Kidney (tissue), 14 donors: Measurements from ENCODE around the gene TGFB1I1. TPM values are rescaled to one million over a fixed set of nuclear protein-coding genes. Genes with fewer than 3 reads are reported as not detected.

Experiments used
- DNase-seq, 5 donors: peaks; one replicate each; pipeline ENCODE4 v3.0.0-alpha.2; 2013 to 2020
- FAIRE-seq: peaks from 2 replicates; lab custom pipeline; 2012; peaks lifted over from hg19 to GRCh38; lab: Jason Lieb, UNC
- H3K27ac ChIP-seq, 2 donors: one replicate each; pipeline ENCODE4 v1.7.0; 2013; ENCODE audit warnings: low read depth in 2 of 2, low read length in 2 of 2, inconsistent platforms in 1 of 2
- H3K27me3 ChIP-seq: one replicate; pipeline ENCODE4 v1.7.1; 2013; ENCODE audit warnings: low read length, inconsistent platforms; ENCODE audit not compliant: control insufficient read depth, insufficient read depth
- H3K36me3 ChIP-seq, 3 donors: one replicate each; pipeline versions ENCODE4 v1.7.0 to v1.7.1; 2013; ENCODE audit warnings: low read length in 3 of 3, control low read depth in 1 of 3, inconsistent platforms in 1 of 3; ENCODE audit not compliant: insufficient read depth in 3 of 3, control insufficient read depth in 2 of 3
- H3K4me1 ChIP-seq, 3 donors: one replicate each; pipeline versions ENCODE4 v1.7.0 to v1.7.1; 2013; ENCODE audit warnings: low read length in 3 of 3, inconsistent platforms in 1 of 3, low read depth in 1 of 3; ENCODE audit not compliant: control insufficient read depth in 2 of 3, insufficient read depth in 2 of 3
- H3K4me3 ChIP-seq, 3 donors: one replicate each; pipeline versions ENCODE4 v1.7.0 to v1.8.1; 2013; ENCODE audit warnings: low read length in 3 of 3, control low read depth in 1 of 3, inconsistent platforms in 1 of 3
- H3K9ac ChIP-seq, 3 donors: one replicate each; pipeline versions ENCODE4 v1.7.0 to v1.7.1; 2013; ENCODE audit warnings: low read length in 3 of 3, control low read depth in 1 of 3, inconsistent platforms in 1 of 3
- H3K9me3 ChIP-seq, 3 donors: one replicate each; pipeline versions ENCODE4 v1.7.0 to v1.7.1; 2013; ENCODE audit warnings: low read length in 3 of 3, control low read depth in 1 of 3, inconsistent platforms in 1 of 3; ENCODE audit not compliant: control insufficient read depth in 2 of 3, insufficient read depth in 1 of 3
- intact Hi-C: fragments of 100-400 bp; cut with DNase I; formaldehyde crosslinking; loops from one replicate; pipeline ENCODE4 v1.11.1; 2022
- polyA plus RNA-seq: library from polyadenylated mRNA; stranded (reverse); fragments of 350-450 nt; fragmentation: Illumina TruSeq; extraction: RNeasy Lipid Tissue Mini Kit (QIAGEN cat#74804); gene quantifications from one replicate; pipeline ENCODE4 v1.2.3, GENCODE V29; 2014; ENCODE audit warnings: low read depth, low replicate concordance; ENCODE audit not compliant: insufficient read depth
- total RNA-seq: library from RNA; stranded (reverse); fragmentation: NEBNext Ultra II Directional; extraction: Animal tissue kit (Norgen Biotek cat#: 25700); gene quantifications from one replicate; pipeline ENCODE4 v1.2.1, GENCODE V29; 2021
- TF ChIP-seq, protein P1 (sequence below): IDR thresholded peaks from 3 replicates; pipeline ENCODE4 v1.5.1; 2012; ENCODE audit warnings: mild to moderate bottlenecking, moderate library complexity, borderline replicate concordance; ENCODE audit not compliant: insufficient read depth; ENCODE audit errors: extremely low read depth
- donor health status: control.
- donor health status: control.
- donor health status: control.
- donor health status: control.
- donor health status: control.
- donor health status: DM: yes; HTN: yes; CAD: no.
- donor health status: Normal renal cell carcinoma (clear cell type).

Gene TGFB1I1
- total and polyA plus RNA-seq, 2 donors from 2014 or later: 27.5 to 54.4 TPM

DNA sequence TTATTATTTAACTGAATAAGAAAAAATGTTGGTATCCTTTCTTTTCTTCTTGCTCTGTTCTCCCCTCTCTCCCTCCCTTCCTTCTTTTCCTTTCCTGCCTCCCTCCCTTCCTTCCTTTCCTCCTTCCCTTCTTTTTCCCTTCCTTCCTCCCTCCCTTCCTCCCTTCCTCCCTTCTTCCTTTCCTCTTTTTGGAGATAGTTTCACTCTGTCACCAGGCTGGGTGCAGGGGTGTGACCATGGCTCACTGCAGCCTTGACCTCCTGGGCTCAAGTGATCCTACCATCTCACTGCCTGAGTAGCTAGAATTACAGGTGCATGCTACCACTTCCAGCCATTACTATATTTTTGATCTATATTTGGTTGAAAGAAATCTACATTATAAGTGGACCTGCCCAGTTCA lies 41.9 kb downstream of the TGFB1I1 start:
- intact Hi-C loops: no loop called here

DNA sequence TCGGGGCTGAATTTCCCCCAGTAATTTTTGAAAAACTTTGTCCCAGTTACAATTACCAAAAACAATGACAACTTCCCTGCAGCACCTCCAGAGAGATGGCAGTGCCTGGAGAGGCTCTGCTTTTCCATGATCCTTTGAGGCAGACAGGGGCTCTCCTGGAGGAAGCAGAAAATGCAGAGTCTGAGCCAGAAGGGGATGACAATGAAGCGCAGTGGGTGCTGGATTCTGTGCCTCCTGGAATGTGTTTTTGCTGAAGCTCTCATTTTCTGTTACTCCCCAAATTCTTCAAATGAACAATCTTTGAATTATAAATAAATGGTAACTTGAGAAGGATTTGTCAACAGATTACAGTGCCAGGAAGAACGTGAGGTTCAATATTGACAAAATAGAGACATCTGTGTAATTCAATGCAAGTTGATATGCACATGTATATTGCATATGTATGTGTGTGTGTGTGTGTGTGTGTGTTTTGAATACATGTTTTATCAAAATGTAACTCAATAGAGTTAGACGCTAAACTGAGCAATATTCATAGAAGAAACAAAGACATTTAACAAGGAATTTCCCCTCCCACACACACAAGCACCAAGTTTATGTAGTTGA lies 45.9 kb downstream of the TGFB1I1 start:
- FAIRE-seq: no peak
- H3K9ac ChIP-seq: no peak overlapping the region
- no peaks in the 10 kb centered on the region for H3K4me1 ChIP-seq
- intact Hi-C loops: no loop called here
- no peaks in the 10 kb centered on the region for H3K27me3 ChIP-seq
- no peak overlapping the region for H3K27ac ChIP-seq
- H3K9me3 ChIP-seq: no peaks in the 10 kb centered on the region
- TF ChIP-seq, protein P1, sequence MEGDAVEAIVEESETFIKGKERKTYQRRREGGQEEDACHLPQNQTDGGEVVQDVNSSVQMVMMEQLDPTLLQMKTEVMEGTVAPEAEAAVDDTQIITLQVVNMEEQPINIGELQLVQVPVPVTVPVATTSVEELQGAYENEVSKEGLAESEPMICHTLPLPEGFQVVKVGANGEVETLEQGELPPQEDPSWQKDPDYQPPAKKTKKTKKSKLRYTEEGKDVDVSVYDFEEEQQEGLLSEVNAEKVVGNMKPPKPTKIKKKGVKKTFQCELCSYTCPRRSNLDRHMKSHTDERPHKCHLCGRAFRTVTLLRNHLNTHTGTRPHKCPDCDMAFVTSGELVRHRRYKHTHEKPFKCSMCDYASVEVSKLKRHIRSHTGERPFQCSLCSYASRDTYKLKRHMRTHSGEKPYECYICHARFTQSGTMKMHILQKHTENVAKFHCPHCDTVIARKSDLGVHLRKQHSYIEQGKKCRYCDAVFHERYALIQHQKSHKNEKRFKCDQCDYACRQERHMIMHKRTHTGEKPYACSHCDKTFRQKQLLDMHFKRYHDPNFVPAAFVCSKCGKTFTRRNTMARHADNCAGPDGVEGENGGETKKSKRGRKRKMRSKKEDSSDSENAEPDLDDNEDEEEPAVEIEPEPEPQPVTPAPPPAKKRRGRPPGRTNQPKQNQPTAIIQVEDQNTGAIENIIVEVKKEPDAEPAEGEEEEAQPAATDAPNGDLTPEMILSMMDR: no peak
- no peak for DNase-seq
- H3K36me3 ChIP-seq: no peaks in the 10 kb centered on the region
- H3K4me3 ChIP-seq: no peak overlapping the region

More for the DNA sequence above, 41.9 kb downstream of the TGFB1I1 start:
- Histone ChIP-seq H3K4me1 (peaks cover 0 to 3% (median 0%) of the 10 kb centered on the region in 3 donors), H3K4me3 (no peak overlapping the region), H3K9me3 (no peaks in the 10 kb centered on the region), H3K27ac (no peak overlapping the region), H3K27me3 (no peaks in the 10 kb centered on the region), H3K9ac (no peak overlapping the region), H3K36me3 (no peaks in the 10 kb centered on the region)
- TF ChIP-seq, protein P1: no peak
- DNase-seq: no peak
- no peak for FAIRE-seq

DNA sequence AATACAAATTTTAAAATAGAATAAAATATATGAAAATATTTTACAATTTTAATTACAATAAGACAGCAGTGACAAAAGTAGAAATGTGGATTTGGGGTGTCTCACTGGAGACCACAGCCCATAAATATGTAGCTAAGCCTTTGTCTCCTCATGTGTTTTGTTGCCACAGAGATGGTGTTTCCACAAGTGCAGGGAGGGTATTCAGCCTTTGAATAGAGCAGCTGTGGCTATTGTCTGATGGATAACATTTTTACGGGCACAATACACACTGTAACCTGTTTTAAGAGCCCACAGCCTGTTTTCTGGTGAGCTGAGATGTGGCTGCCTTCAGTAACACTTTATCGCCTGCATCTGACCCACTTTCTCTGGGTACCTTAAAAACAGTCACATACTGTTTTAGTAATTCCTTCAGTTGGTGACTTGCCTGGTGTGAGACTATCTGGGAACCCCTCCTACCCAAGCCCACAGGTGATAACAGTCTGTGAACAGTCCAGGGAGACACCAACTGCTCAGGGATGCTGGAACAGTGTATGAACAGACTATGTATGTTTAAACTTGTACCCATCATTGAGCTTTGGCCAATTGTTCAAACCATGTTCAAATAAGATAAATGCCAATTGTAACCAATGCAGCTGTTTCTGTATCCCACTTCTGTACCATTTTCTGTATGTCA lies 47.9 kb downstream of the TGFB1I1 start:
- Histone ChIP-seq H3K27ac (no peak overlapping the region), H3K4me1 (no peaks in the 10 kb centered on the region), H3K4me3 (no peak overlapping the region), H3K36me3 (no peaks in the 10 kb centered on the region), H3K9ac (no peak overlapping the region), H3K27me3 (no peaks in the 10 kb centered on the region), H3K9me3 (no peaks in the 10 kb centered on the region)
- TF ChIP-seq, protein P1: no peak
- no peak for FAIRE-seq
- intact Hi-C loops: no loop called here
- no peak for DNase-seq
